Activated naive CD4-positive, alpha-beta T cell treated with Interleukin-2 at 50 U/mL for 16 hours (primary cell): ENCODE measurements around the gene CTNNBL1.
"Not testable (repeated sequence)": the region's sequence is repeated elsewhere in the genome, so short reads cannot be mapped to it uniquely, and the experiment has no call there.

Experiments
- DNase-seq: peaks from one replicate; pipeline ENCODE4 v3.0.0-alpha.2; 2020

The CTNNBL1 gene

GRCh38 chr20:37827605-37828004 is 133.8 kb downstream of the CTNNBL1 start:
- no peak for DNase-seq

GRCh38 chr20:37828684-37829083 is 134.9 kb downstream of the CTNNBL1 start:
- DNase-seq = no peak

- DNase-seq = no peak
Observed at GRCh38 chr20:37829128-37829527, 135.3 kb downstream of the CTNNBL1 start.

- DNase-seq = no peak
Observed at GRCh38 chr20:37833221-37833896, 139.5 kb downstream of the CTNNBL1 start.

GRCh38 chr20:37836926-37837325 is 143.1 kb downstream of the CTNNBL1 start:
- DNase-seq = no peak

GRCh38 chr20:37837924-37838323 is 144.1 kb downstream of the CTNNBL1 start:
- DNase-seq = no peak

- DNase-seq = no peak
Observed at GRCh38 chr20:37838769-37839431, 145.1 kb downstream of the CTNNBL1 start.

- no peak for DNase-seq
Observed at GRCh38 chr20:37839432-37839827, 145.6 kb downstream of the CTNNBL1 start.

- DNase-seq = no peak
Observed at GRCh38 chr20:37839955-37840354, 146.1 kb downstream of the CTNNBL1 start.

GRCh38 chr20:37841389-37841788 is 147.6 kb downstream of the CTNNBL1 start:
- no peak for DNase-seq

GRCh38 chr20:37841971-37842370 is 148.1 kb downstream of the CTNNBL1 start:
- no peak for DNase-seq

GRCh38 chr20:37845241-37845681 is 151.4 kb downstream of the CTNNBL1 start:
- no peak for DNase-seq

GRCh38 chr20:37845878-37846277 is 152.0 kb downstream of the CTNNBL1 start:
- no peak for DNase-seq

GRCh38 chr20:37846573-37846972 is 152.7 kb downstream of the CTNNBL1 start:
- DNase-seq = no peak

GRCh38 chr20:37848706-37849105 is 154.9 kb downstream of the CTNNBL1 start:
- DNase-seq = no peak

- no peak for DNase-seq
Observed at GRCh38 chr20:37849156-37849555, 155.3 kb downstream of the CTNNBL1 start.

- DNase-seq = no peak
Observed at GRCh38 chr20:37849566-37849965, 155.7 kb downstream of the CTNNBL1 start.

GRCh38 chr20:37850036-37850592 is 156.3 kb downstream of the CTNNBL1 start:
- DNase-seq = no peak

GRCh38 chr20:37850724-37851355 is 157.0 kb downstream of the CTNNBL1 start:
- DNase-seq = no peak

GRCh38 chr20:37852666-37853065 is 158.8 kb downstream of the CTNNBL1 start:
- no peak for DNase-seq

- DNase-seq = no peak
Observed at GRCh38 chr20:37853823-37854375, 160.1 kb downstream of the CTNNBL1 start.

GRCh38 chr20:37856034-37856433 is 162.2 kb downstream of the CTNNBL1 start:
- not testable (repeated sequence) for DNase-seq

- DNase-seq = no peak
Observed at GRCh38 chr20:37856932-37857660, 163.3 kb downstream of the CTNNBL1 start.
